Fibroblast of peridontal ligament (primary cell): Measurements from ENCODE around the gene FBXO24.
A peak's percentile ranks its signal among the peaks of the same experiment; 100 is the strongest.
"Not testable (repeated sequence)": the region's sequence is repeated elsewhere in the genome, so short reads cannot be mapped to it uniquely, and the experiment has no call there.

ENCODE experiments used
- DNase-seq: peaks from one replicate; pipeline ENCODE4 v3.0.0-alpha.2; 2010; ENCODE audit errors: extremely low read depth

FBXO24 gene

DNA sequence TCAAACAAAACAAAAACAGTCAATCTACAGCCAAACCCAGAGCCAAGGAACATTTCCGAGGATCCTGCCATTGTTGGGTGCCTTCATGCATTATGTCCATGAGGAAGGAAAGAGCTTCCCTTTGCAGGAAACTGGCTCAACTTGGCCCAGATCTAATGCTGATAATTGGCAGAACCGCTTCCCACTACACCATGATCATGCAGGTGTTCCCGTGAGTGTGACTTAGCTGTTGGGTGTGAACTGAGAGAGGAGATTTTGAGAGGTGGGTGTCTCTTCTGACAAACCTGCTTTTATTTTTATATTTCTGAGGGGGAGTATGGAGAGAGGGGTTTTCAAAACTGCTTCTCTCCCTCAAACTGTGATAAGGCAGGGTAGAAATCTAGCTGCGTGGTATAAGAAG, 27.0 kb upstream of the FBXO24 start:
- no peak for DNase-seq

DNA sequence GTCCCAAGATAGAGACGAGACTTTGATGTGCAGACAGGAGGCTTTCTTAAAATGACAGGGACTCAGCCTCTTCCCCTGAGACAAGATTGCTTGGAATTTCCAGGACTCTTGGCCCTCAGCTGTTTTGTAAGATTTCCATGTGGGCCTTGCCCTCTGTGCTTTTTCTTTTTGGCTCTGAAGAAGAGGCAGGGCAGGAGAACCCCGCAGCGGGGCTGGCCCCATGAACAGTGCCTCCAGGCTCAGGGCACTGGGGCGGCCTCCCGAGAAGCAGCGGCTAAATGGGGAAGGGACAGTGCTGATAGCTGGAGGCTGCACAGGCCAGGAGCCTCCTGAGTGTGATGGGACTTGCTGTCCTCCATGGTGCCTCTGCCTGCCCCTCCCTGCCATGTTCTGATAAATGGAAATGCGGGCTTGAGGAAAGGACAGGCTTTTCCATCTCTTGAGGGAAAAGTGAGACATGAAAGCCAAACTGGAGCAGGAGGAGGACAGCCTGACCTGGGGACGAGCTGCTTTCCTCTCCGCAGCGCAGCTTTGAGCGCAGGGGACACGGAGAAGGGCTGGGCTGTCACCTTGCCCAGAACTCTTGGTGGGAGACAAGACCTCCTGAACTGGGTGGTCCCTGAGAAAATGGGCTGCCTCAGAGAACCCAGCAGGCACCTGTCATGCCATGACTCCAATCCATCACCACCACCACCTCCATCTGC, 24.5 kb upstream of the FBXO24 start:
- no peak for DNase-seq

DNA sequence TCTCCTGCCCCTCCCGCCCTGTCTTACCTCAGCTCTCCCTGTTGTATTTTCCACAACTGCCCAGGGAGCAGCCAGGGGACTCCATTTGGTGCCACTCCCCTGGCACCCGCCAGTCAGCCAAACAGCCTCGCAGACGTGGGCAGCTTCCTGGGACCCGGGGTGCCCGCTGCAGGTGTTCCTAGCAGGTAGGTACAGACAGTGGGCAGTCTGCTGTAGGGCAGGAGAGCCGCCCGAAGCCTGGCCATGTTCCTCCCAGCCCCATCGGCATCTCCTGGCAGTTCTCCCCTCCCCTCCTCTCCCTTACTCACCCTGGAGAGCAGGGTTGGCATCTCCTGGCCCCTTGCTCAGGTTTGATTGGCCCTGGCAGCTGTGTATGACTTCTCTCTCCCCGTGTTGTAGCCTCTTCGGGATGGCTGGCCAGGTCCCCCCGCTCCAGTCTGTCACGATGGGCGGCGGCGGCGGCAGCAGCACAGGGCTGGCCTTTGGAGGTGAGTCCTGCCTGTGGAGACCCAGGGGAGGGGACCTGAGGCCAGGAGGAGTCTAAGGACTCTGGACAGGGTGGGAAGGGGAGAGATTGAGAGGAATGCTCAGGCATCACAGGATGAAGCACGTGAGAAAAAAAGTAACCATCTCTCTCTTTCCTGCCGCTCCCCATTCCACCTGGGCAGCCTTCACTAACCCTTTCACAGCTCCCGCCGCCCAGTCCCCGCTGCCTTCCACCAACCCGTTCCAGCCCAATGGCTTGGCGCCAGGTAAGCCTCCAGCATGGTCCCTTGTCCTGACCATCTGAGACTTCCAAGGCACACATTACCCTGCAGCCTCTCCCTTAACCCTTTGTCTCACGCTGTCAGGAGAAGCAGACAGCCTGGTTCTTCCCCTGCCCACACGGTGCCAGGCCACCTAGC, 23.7 kb upstream of the FBXO24 start:
- no peak for DNase-seq

DNA sequence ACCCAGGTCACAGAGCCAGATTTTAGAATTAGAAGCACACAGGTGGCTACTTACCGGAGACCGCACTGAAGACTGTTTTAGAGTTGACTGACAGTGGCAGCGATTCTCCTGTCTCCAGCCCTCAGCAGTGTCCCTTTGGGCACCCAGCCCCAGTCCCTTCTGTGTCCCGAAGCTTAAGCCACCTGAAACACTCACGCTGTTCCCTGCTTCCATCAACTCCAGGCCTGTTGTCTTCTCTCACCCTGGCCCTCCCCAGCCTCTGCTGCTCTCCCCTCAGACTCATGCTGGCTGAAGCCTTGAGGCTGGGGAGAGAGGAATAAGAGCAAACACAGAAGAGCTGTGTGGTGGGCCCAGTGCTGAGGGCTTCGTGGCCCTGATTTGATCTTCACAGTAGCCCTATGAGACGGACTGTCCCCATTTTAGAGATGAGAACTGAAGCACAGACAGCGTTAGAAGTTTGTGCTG, 23.0 kb upstream of the FBXO24 start:
- DNase-seq, result no peak

DNA sequence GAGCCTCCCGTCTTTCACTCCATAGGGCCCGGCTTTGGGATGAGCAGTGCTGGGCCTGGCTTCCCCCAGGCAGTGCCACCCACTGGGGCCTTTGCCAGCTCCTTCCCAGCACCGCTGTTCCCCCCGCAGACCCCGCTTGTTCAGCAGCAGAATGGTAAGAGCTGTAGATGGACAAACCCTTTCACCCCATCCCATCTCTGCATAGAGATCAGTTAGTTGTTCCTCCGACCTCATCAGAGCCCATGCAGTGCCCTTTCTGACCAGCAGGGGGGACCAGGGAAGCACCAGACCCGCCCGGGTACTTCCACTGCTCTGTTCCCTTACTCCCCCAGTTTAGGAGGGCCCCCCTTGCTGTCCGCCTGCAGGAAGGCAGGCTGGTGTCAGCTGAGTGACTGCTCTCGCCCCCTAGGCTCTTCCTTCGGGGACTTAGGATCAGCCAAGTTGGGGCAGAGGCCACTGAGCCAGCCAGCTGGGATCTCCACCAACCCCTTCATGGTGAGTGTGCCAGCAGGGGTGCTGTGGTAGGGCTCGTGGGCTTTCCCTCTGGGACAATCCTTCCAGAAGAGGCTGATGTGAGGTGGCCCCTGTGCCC, 22.2 kb upstream of the FBXO24 start:
- peak; percentile 72 for DNase-seq

DNA sequence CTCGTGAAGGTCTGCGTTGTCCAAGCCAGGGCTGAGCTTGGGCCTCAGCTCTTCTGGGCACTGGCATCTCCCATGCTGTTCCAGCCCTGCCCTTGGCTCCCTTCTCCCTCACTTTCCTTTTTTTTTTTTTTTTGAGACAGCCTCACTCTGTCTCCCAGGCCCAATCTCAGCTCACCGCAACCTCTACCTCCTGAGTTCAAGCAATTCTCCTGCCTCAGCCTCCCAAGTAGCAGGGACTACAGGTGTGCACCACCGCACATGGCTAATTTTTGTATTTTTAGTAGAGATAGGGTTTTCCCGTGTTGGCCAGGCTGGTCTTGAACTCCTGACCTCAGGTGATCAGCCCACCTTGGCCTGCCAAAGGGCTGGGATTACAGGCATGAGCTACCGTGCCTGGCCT, 21.7 kb upstream of the FBXO24 start:
- not testable (repeated sequence) for DNase-seq

DNA sequence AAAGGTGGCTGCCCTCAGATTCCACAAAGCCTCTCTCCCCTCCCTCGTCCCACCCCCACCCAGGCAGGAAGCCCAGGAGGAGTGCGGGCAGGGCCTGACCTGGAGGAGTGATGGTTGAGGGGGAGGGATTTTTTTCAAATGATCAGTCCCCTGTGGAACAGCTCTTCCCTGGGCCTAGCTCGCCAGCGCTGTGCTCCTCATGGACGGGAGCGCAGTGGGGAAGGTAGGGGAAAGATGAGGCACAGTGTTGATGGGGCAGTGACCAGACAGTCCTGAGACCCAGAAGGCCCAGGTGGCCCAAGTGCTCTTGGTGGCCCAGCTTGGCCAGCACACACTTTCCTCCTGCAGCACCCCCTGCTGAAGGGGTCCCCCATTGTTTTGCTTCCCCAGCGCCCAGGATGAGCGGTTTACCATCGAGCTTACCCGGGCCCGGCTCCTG, 21.0 kb upstream of the FBXO24 start:
- DNase-seq, result no peak

DNA sequence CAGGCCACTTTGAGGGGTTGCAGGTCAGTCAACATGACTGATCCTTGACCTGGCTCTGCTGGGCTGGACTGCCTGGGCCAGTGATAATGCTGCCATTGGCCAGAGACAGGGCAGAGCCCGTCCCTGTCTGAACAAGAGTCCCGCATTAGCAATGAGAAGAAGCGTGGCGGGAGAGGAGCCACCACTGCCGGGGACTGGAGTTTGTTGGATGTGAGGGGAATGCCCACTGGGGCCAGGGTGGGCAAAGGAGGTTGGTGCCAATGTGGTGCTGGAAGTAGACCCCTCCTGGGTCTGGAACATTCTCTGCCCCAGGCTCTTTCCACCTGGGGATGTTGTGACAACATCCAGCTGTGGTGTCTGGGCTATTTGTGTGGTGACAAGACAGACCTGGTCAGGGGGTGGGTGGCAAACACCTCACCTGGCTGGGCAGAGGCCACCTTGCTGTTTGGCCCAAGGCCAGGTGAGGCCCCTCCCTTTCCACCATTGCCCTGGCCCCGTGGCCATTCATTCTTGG, 20.1 kb upstream of the FBXO24 start:
- DNase-seq, result no peak

DNA sequence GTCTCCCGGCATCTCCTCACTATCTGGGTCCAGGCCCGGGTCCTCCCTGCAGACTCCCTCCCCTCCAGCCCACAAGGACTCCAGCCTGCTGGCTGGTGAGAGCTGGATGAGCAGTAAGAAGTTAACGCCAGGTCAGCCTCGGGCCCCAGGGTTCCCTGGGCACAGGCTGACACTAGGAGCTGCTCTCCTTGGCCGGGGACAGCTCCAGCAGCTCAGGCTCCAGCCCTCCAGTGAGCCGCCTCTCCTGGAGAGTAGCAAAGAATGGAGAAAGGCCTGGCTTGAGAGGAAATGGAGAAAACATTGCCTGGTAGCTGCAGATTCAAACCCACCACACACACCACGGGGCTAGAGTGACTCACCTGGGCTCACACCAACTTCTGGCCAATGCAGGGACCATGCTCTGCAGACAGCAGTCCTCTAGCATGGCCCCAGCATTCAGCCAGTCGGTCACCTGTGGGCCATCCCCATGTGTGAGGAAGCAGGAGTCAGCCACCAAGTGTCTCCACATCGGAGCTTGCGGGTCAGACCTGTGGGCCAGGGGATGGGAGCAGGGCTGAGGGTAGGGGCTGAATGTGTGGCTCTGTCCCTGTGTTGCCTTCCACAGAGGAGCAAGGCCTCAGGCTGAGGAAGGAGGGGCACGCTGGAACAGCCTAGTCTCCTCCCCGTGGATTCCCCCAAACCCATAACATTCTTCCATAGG, 18.9 kb upstream of the FBXO24 start:
- no peak for DNase-seq

DNA sequence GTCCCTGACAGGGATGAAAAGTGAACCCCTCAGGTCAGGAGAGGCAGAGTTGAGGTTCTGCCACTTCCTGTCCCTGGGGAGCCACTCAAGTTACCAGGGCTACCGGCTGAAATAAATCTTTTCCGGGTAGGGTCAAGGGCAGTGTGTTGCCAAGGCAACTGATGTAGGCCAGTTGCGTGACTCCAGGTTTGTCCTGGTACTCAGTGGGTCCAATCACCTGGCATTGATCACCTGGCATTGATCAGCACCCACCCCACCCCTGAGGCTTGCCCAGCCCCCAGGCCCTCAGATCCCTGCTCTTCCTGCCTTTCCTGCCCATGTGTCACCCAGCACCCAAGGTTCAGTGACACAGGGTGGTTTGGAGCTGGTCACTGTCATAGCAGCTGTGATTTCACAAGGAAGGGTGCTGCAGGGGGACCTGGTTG, 18.4 kb upstream of the FBXO24 start:
- no peak for DNase-seq

DNA sequence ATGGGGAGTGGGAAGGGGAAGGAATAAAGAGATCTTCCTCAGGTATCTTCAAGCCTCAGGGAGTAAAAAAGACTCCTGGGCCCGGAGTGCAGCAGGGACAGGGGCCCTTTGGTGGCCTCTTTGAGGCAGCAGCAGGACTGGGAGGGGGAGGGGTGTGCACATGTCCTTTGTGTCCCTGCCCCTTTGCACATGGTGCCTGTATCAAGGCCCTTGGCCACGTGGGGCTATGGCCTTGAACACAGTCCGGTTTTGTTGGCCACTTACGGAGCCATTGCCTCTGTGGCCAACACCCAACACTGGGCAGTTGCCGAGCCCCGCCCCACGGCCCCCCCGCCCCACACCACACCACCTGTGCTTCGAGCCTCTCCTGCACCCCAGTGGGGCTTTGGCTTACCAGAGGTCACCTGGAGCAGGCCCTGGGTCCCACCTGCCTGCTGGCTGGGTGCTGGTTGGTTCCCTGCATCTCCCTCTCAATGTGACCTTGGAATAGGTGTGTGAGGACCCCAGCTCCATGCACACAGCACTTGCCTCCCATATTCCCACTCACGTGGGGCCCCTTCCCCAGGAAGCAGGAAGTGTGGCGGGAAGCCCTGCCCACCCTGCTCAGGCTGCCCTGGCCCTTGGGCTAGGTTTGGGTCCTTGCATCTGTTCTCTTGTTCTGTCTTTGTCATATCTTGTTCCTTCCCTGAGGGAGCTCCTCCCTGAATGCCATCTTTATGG, 17.8 kb upstream of the FBXO24 start:
- DNase-seq, result no peak

DNA sequence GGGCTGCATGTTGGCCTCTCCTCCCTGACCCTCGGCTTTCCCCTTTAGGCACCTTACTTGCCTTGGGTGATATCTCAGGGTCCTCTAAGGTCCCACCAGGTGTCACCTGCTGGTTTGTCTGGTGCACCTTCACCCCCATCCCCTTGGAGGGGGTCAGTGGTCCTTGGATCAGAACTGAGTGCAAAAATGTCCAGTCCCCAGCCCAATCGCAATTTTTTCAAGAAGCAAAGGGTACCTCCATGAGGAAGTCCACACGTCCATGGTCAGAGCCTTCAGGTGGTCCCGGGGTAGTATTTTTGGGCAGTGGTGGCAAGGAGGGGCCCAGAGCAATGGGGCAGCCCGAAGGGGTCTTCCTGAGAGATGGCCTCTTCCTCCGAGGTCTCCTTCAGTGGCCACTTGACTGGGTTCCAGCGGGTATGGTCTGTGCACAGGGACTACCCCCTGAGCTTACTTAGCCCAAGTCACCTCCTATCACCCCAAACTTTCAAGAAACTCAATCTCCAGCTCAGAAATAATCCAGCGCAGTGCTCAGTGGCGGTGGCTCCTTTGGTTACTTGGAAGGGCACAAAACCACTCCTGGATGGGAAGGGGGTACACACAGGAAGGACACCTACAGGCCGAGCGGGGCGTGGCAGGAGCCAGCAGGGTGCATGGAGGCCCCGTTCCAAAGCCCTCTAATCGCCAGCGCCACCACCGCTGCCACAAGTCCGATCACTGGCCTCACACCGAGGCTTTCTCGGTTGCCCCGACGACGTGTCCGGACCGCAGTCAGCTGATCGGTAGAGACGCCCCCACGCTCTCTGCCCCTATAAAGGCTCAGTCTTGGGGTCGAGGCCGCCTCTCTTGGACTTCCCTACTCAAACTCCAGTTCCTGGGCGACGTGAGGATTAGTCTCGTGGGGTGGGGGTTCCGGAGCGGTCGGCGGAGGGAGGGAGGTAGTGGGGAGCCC, 17.0 kb upstream of the FBXO24 start:
- DNase-seq, result no peak

DNA sequence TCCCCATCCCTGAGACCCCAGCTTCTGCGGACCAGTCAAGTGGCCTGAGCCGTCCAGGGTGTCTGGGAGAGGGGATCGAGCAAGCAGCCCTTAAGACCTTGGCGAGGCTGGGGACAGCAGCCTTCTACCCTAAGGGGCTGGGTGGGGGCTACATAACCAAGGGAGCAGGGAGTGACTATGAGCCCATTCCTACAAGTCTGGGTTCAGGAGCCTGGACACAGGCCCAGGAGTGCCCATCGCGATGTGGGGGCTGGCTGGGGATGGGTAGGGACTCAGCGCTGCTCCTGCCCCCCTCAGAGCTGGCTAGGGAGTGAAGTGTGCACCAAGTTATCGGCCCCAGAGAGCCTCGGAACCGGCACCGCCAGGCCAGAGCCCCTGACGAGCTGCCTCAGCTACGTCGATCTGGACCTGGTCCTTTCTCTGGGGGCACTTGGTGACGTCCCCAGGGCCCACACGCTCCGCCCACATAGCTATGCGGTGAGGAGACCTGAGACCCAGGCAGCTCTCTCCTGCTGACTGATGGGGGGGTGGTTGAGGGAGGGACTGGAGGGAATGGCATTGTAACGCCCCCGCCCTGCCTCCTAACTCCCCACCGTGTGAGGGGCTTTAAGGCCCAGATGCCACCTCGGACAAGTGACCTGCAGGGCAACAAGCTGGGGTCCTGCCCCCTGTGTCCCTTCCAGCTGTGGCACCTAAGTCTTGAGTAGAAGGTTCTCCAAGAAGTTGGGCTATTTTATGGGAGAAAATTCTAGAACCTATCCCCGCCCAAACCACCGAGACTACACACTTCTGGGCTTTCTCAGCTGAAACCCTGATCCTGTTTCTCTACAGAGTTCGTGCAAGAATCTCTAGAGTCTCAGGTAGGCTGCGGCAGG, 14.9 kb upstream of the FBXO24 start:
- no peak for DNase-seq

DNA sequence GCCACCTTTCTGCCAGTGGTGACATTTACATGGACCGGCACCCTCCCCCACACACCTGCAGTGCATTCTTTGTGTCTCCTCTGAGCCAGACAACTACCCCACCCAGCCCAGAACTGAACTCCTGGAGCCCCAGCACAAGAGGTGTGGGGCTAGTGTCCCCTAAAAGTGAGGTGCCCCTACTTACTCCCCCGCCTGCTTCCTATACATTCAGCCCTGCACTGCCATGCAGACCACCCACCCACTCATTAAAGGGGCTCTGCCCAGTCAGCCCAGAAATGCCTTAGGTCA, 14.4 kb upstream of the FBXO24 start:
- DNase-seq, result no peak

DNA sequence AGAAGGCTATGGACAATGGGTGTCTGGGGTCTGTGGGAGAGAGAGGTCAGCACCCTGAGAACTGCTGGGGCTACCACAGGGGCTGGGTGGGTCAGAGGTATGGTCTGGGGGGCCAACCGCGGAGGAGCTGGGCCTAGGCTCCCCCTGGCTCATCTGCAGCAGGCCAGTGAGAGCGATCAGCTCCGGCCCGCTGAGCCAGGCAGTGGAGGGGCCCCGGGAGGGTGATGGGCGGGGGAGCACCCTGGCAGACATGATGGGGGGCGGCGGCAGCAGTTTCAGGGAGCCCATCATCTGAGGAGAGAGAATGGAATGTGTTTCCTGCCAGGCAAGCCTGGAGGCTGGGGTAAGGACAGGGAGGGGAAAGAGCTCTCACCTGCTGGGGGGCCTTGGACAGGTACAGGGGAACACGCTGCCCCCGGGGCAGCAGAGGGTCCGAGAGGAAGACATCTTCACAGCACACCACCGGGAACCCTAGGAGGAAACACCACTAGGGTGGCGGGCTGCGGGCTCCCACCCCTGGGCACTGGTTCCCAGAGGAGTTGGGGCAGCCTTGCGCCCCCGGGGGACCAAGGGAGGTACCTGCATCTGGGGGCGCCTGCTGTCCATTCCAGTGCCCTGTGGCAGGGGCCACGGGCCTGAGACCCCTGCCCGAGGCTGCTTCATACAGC, 13.7 kb upstream of the FBXO24 start:
- DNase-seq, result no peak

DNA sequence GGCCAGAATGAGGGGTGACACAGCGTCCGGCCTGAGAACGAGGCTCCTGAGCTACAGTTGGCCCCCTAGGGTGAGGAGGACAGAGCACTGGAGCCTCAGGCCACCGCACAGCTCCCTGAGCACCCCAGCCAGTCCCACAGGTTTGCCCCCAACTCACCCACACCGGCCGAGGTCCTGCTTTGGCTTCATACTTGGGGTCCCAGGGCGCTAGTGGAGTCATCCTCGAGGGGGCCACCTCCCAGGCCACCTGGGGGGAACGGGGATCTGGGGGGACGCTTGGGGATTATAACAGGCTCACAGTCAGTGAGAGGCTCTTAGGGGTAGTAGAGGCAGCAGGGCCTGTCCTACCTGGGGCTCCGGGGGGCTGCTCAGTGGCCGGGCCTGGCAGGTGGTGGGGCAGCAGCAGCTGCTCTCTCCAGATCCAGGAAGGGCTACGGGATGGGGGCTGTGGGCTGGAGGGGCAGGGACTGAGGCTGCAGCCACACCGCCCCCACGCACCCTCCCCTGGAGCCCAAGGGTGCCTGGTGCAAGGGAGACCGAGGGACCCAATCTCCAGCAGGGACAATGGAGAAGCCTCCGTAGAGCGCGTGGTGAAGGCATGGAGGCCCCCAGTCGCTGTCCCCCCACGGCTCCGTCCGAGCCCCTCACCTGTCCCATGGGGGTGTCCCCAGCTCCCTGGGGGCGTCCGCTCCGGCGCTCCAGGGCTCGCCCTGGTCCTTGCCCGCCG, 13.0 kb upstream of the FBXO24 start:
- DNase-seq, result no peak

DNA sequence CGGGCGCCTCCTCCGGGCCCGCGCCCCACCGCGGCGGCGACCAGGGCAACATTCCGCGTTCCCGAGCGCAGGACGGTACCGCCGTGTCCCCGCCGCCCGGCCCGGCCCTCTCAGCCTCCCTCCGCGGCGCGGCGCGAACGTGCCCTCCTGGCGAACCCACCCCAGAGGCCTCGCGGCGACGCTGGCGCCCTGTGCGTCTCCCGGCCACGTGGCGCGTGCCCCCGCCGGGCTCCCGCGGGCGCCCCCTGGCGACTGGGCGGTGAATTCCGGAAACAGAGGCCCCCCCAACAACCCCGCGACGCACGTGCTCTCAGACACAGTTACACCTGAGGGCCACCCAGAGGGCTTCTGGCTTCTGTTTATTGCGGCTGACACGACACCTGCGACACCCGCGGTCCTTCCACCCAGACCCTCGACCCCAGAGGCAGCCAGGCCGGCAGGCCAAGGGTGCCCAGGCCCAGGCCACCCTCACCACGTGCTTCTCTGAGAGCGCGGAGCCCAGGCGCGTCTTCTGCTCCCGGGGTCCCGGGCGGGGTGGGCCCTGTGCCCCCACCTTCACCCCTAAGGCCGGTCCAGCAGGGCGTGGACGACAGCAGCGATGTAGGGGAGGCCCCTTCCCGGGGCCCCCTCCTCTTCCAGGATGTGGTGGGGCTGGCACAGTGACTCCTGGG, 12.3 kb upstream of the FBXO24 start, which contains the start of gene SAP25:
Gene SAP25, minus strand, starts transcription at position 210 of the 671 bp plus-strand sequence. Its CDS starts 158 bp downstream, at position 52.
- no peak for DNase-seq
